GM12878 (cell line): ENCODE results near the gene SEPTIN1. TPM values are rescaled to one million over a fixed set of nuclear protein-coding genes. Genes with fewer than 3 reads are reported as not detected.
A peak's percentile ranks its signal among the peaks of the same experiment; 100 is the strongest.

Experiments used
- ATAC-seq: fragments of 200-7000 bp; cut with Tn5 transposase; 3 replicates; pipeline ENCODE4 v1.9.1; 2020; ENCODE audit warnings: mild to moderate bottlenecking, moderate library complexity
- BruUV-seq: library from RNA; stranded (reverse); fragments of 400-500 nt; replicated peaks from 2 replicates; lab custom pipeline; 2021; lab: Mats Ljungman, UMichigan
- CTCF ChIA-PET: fragments of 300-600 bp; sonication (Branson Sonifier 250); formaldehyde crosslinking; extraction: SDS; loops from one replicate; lab custom pipeline; 2021; ENCODE audit warnings: inconsistent platforms; lab: Yijun Ruan, JAX
- POLR2A ChIA-PET: fragments of 350-600 bp; formaldehyde crosslinking; extraction: SDS; loops from one replicate; lab custom pipeline; 2021; ENCODE audit warnings: inconsistent platforms; lab: Charles Lee
- RAD21 ChIA-PET: fragments of 300-600 bp; sonication (Branson Sonifier 250); formaldehyde crosslinking; loops from one replicate; lab custom pipeline; 2023; ENCODE audit warnings: antibody characterized with exemption; ENCODE audit not compliant: unreplicated experiment; lab: Charles Lee
- SMC1A ChIA-PET: fragments of 300-600 bp; sonication (Branson Sonifier 250); formaldehyde crosslinking; loops from one replicate; lab custom pipeline; 2023; ENCODE audit not compliant: unreplicated experiment, uncharacterized antibody; lab: Charles Lee
- DNase-seq: peaks from one replicate; pipeline ENCODE4 v3.0.0-alpha.2; 2011; ENCODE audit warnings: low read depth, low spot score
- FAIRE-seq: peaks from 3 replicates; lab custom pipeline; 2011; peaks lifted over from hg19 to GRCh38; lab: Jason Lieb, UNC
- H2AFZ ChIP-seq: 2 replicates; pipeline ENCODE4 v1.6.0; 2011; ENCODE audit warnings: low read depth, low read length, control low read depth; ENCODE audit not compliant: control insufficient read depth
- H3K27ac ChIP-seq: 2 replicates; pipeline ENCODE4 v1.5.1; 2011; ENCODE audit warnings: control low read depth; ENCODE audit not compliant: control insufficient read depth, insufficient read depth
- H3K27me3 ChIP-seq, 2 experiments: replicated peaks in 1 of 2; 2 replicates each; pipeline versions ENCODE4 v1.6.0 to v1.6.1; 2011; ENCODE audit warnings: low read length in 1 of 2; ENCODE audit not compliant: control insufficient read depth in 2 of 2, insufficient read depth in 2 of 2
- H3K36me3 ChIP-seq, 2 experiments: 2 replicates each; pipeline ENCODE4 v1.5.1; 2011; ENCODE audit warnings: low read length in 1 of 2; ENCODE audit not compliant: control insufficient read depth in 2 of 2, insufficient read depth in 2 of 2
- H3K4me1 ChIP-seq: 2 replicates; pipeline ENCODE4 v1.6.1; 2011; ENCODE audit warnings: mild to moderate bottlenecking, low read length, moderate library complexity, mixed read lengths; ENCODE audit not compliant: control insufficient read depth, insufficient read depth
- H3K4me2 ChIP-seq: 2 replicates; pipeline ENCODE4 v1.6.0; 2011; ENCODE audit warnings: control low read depth; ENCODE audit not compliant: control insufficient read depth, insufficient read depth
- H3K4me3 ChIP-seq: fragments of 200-600 bp; sonication (generic); 2 replicates; pipeline ENCODE4 v1.5.1; 2016
- H3K79me2 ChIP-seq: 2 replicates; pipeline ENCODE4 v1.6.0; 2011; ENCODE audit warnings: low read length; ENCODE audit not compliant: control insufficient read depth, insufficient read depth
- H3K9ac ChIP-seq: 2 replicates; pipeline ENCODE4 v1.8.0; 2011; ENCODE audit warnings: low read length, control low read depth, mixed read lengths; ENCODE audit not compliant: control insufficient read depth, insufficient read depth
- H3K9me3 ChIP-seq: replicated peaks from 3 replicates; pipeline ENCODE4 v1.5.1; 2011; ENCODE audit warnings: mild to moderate bottlenecking, low read length; ENCODE audit not compliant: control insufficient read depth, insufficient read depth
- H4K20me1 ChIP-seq: 2 replicates; pipeline ENCODE4 v1.6.0; 2011; ENCODE audit not compliant: control insufficient read depth, insufficient read depth
- BACH1 ChIP-seq: fragments of 450-650 bp; IDR thresholded peaks from 2 replicates; pipeline ENCODE4 v1.6.1; 2017; ENCODE audit warnings: mild to moderate bottlenecking, borderline replicate concordance
- BCL11A ChIP-seq: IDR thresholded peaks from 2 replicates; pipeline ENCODE4 v1.6.1; 2011; ENCODE audit warnings: low read depth, low read length
- CREB1 ChIP-seq: IDR thresholded peaks from 2 replicates; pipeline ENCODE4 v1.6.1; 2012; ENCODE audit warnings: low read depth, mild to moderate bottlenecking, inconsistent platforms
- E2F8 ChIP-seq: fragments of 450-650 bp; IDR thresholded peaks from 2 replicates; pipeline ENCODE4 v1.6.1; 2018; ENCODE audit warnings: mild to moderate bottlenecking, low read depth, moderate library complexity; ENCODE audit not compliant: partially characterized antibody
- IKZF1 ChIP-seq: fragments of 450-650 bp; conservative IDR thresholded peaks from 2 replicates; pipeline ENCODE4 v1.6.1; 2017; ENCODE audit warnings: antibody characterized with exemption, mild to moderate bottlenecking
- JUNB ChIP-seq: IDR thresholded peaks from 2 replicates; pipeline ENCODE4 v1.6.1; 2016; ENCODE audit warnings: antibody characterized with exemption, mild to moderate bottlenecking
- MEF2A ChIP-seq: IDR thresholded peaks from 2 replicates; pipeline ENCODE4 v1.6.1; 2011; ENCODE audit warnings: low read depth, mild to moderate bottlenecking, low read length, moderate library complexity; ENCODE audit not compliant: insufficient read depth
- MTA3 ChIP-seq: IDR thresholded peaks from 2 replicates; pipeline ENCODE4 v1.6.1; 2012; ENCODE audit warnings: low read length, inconsistent platforms, borderline replicate concordance
- MXI1 ChIP-seq: fragments of 150-350 bp; IDR thresholded peaks from 2 replicates; pipeline ENCODE4 v1.6.1; 2011; ENCODE audit warnings: low read depth, mild to moderate bottlenecking, inconsistent platforms, low read length, improper control_type of control experiment
- NKRF ChIP-seq: fragments of 450-650 bp; conservative IDR thresholded peaks from 2 replicates; pipeline ENCODE4 v1.6.1; 2017; ENCODE audit warnings: mild to moderate bottlenecking, moderate library complexity
- RELA ChIP-seq: fragments of 450-650 bp; IDR thresholded peaks from 2 replicates; pipeline ENCODE4 v1.8.0; 2014; ENCODE audit warnings: borderline replicate concordance; ENCODE audit not compliant: partially characterized antibody
- REST ChIP-seq: IDR thresholded peaks from 2 replicates; pipeline ENCODE4 v1.6.1; 2012; ENCODE audit warnings: mild to moderate bottlenecking, low read depth, low read length
- SMAD5 ChIP-seq: IDR thresholded peaks from 2 replicates; pipeline ENCODE4 v1.6.1; 2016; ENCODE audit warnings: antibody characterized with exemption, low read depth
- ZNF207 ChIP-seq: fragments of 450-650 bp; IDR thresholded peaks from 2 replicates; pipeline ENCODE4 v1.6.1; 2014; ENCODE audit warnings: antibody characterized with exemption, mild to moderate bottlenecking, borderline replicate concordance
- WGBS: methylation state at CpG from one replicate; pipeline ENCODE4 v1.1.6; 2016; ENCODE audit warnings: low lambda C conversion rate; ENCODE audit not compliant: insufficient replicate concordance, insufficient coverage; ENCODE audit errors: missing lambda C conversion rate; 5-methylcytosine and 5-hydroxymethylcytosine counted together
- in situ Hi-C: fragments of 300-500 bp; cut with MboI; formaldehyde crosslinking; loops from 9 replicates; pipeline ENCODE4 v1.14.3; 2018; ENCODE audit warnings: mixed read lengths
- intact Hi-C: fragments of 100-400 bp; cut with micrococcal nuclease; formaldehyde crosslinking; loops from one replicate; pipeline ENCODE4 v1.14.2; 2022; ENCODE audit not compliant: unreplicated experiment
- polyA plus RNA-seq, 11 experiments: library from polyadenylated mRNA; depleted of rRNA in 4 of 11; unstranded in 6 of 11; stranded (reverse) in 5 of 11; fragments of >200 nt; fragmentation: Nextera tagmentation in 4 of 11; fragmentation: Illumina TruSeq in 1 of 11; extraction: Ambion mirVana in 4 of 11; extraction: Trizol in 1 of 11; gene quantifications; 1 replicate in 1 of 11; 2 replicates in 10 of 11; pipeline versions ENCODE4 v1.2.1 to v1.2.3, GENCODE V29; 2011 to 2016; ENCODE audit warnings: inconsistent platforms in 2 of 11, missing spikeins in 2 of 11, low read depth in 1 of 11
- total RNA-seq, 4 experiments: library from RNA; depleted of rRNA in 3 of 4; stranded (reverse); fragments of >200 nt in 3 of 4; fragmentation: Illumina TruSeq in 1 of 4; extraction: Trizol in 1 of 4; gene quantifications; 2 replicates each; pipeline versions ENCODE4 v1.2.1 to v1.2.3, GENCODE V29; 2013 to 2021

Gene SEPTIN1
- total and polyA plus RNA-seq, 10 of the 15 experiments (the other 5 are each of a cell fraction or from before 2014, with no cell fraction given), result 2.8 to 153 (median 94.1) TPM

GRCh38 chr16:30350134-30350871 is 32.1 kb downstream of the SEPTIN1 start:
- peaks cover 0 to 4% of the 10 kb centered on the region in 2 experiments for H3K36me3 ChIP-seq
- in situ Hi-C loops, result no loop called here
- H3K27ac ChIP-seq, result peak overlapping the region; percentile 48
- H2AFZ ChIP-seq, result no peak overlapping the region
- ChIA-PET SMC1A (interaction anchor here (0.6 to 1.9 kb wide), 3 partner anchors 17 to 30 kb away, joined by 3 to 4 read pairs (median 3); no protein-coding TSS in a partner anchor), POLR2A (interaction anchor here (0.6 to 1.1 kb wide), 5 partner anchors 9 to 234 kb away, joined by 3 to 9 read pairs (median 6); no protein-coding TSS in a partner anchor), CTCF (interaction anchor here (0.6 to 2.1 kb wide), 2 partner anchors 9 to 21 kb away, joined by 3 to 5 read pairs; no protein-coding TSS in a partner anchor), RAD21 (interaction anchor here (0.6 to 1.3 kb wide), 5 partner anchors 15 to 287 kb away, joined by 3 to 8 read pairs (median 3); no protein-coding TSS in a partner anchor)
- peaks cover 8% of the 10 kb centered on the region for H4K20me1 ChIP-seq
- 5% methylated on average over 3 of the region's 3 CpGs for WGBS
- H3K9me3 ChIP-seq, result no peaks in the 10 kb centered on the region
- FAIRE-seq (peak; percentile 99), ATAC-seq (peak; percentile 80), DNase-seq (peak; percentile 89)
- H3K4me3 ChIP-seq, result no peak overlapping the region
- H3K9ac ChIP-seq, result no peak overlapping the region
- intact Hi-C loops, result loop anchor here (10.0 kb wide), 1 partner anchor 256 kb away; the partner anchor contains the start of genes TBX6 and YPEL3
- BruUV-seq, result no TSS peak
- no peaks in the 10 kb centered on the region for H3K27me3 ChIP-seq
- peaks cover 30% of the 10 kb centered on the region for H3K4me1 ChIP-seq
- H3K4me2 ChIP-seq, result peak overlapping the region; percentile 82
- H3K79me2 ChIP-seq, result peaks cover 13% of the 10 kb centered on the region
- peak; percentile 68; the same call in 1 of the 2 replicates for TF ChIP-seq BACH1
- TF ChIP-seq ZNF207, result peak; percentile 56; the same call in 1 of the 2 replicates
- peak; percentile 95 for TF ChIP-seq IKZF1
- peak; percentile 45; the same call in 1 of the 2 replicates for TF ChIP-seq MXI1
- TF ChIP-seq RELA, result no peak
- peak; percentile 92 for TF ChIP-seq BCL11A
- TF ChIP-seq MEF2A, result peak; percentile 95
- TF ChIP-seq NKRF, result no peak
- peak; percentile 29 for TF ChIP-seq E2F8
- TF ChIP-seq REST, result no peak
- no peak for TF ChIP-seq JUNB
- TF ChIP-seq SMAD5, result no peak
- peak; percentile 97; the same call in 1 of the 2 replicates for TF ChIP-seq MTA3
- TF ChIP-seq CREB1, result peak; percentile 67
